GM21528 (cell line): ENCODE measurements around the gene SEPTIN11.
A peak's percentile ranks its signal among the peaks of the same experiment; 100 is the strongest.

Source experiments
- ATAC-seq: cut with Tn5 transposase; IDR thresholded peaks from one replicate; pipeline ENCODE4 v1.9.1; 2021; ENCODE audit warnings: mild to moderate bottlenecking, moderate library complexity; ENCODE audit not compliant: unreplicated experiment, low FRiP score

SEPTIN11 gene

DNA sequence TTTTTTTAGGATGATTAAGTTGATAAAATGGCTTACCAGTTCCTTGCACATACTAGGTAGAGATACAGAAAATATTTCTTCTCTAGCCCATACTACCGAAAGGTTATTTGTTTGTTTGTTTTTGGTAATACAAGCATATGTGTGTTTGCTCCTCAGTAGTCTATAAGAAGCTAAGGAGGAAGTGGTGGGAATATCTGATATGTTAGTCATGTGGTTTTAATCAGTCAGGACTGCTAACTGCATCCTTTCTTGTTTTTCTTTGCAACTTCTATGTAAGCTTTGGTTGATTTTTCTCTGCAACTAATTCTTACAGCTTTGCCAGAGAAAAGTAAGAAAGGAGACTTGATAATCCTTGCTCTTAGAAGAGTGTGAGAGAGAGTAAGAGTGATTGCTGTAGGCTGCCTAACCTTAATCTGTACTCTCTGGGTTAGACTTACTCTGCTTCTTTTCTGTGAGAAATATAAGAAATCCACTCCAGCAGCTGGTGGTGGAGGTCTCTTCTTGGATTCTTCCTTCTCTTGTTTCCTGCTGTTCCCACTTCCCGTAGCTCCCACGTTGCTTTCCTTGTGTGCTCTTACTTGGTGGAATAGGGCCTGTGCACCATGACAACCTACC lies 28.3 kb downstream of the SEPTIN11 start:
- ATAC-seq, result no peak

DNA sequence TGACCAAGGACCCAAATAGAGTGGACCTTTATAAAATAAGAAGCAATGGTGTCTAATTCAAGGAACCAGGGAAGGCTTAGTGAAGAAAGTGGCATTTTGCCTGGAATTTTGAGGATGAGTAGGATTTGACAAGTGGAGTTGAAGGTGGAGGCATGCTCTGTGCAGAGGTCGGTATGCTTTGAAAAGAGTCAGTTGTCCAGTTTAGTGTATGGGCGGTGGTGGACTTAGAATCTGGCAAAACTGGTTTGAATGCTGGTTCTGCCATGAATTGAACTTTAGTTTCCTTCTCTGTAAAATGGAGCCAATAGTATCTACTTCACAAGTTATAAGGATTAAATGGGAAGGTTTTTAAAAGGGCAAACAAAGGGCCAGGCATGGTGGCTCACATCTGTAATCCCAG lies 29.7 kb downstream of the SEPTIN11 start:
- ATAC-seq, result no peak

DNA sequence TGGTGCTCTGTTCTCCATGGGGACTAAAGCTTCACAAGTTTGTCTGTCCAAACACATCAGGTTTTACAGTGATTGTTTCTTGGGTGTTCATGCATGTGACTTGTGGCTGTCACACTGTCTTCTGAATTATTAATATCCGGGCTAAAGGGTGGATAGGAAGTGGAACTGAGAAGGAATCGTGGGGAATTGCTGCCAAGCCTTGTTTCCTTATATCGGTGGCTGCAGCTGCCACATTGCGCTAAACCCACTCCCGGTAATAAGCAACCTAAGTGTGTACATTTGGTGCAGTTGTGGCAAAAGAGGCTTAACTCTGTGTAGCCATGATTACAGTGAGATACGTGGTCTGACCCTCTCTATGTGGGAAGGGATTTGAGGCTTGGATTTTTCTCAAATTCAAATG lies 30.7 kb downstream of the SEPTIN11 start:
- ATAC-seq, result no peak

DNA sequence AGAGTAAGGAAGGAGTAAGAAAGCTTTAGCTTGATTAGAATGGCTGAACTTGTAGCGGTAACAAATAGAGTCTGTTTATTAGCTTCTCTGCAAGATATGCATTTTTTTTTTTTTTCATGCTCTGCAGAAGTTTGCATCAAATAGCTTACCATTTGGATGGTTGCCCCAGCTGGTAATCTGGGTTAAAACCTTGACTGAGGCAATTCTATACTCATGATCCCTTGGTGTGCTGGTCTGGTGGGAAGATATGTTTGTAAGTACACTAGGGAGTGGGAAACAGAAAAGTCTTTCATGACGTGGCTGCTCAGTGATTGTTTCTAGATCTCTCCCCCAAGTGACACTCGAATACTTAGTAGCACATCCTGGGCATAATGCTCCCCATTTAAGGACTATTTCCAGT lies 32.1 kb downstream of the SEPTIN11 start:
- no peak for ATAC-seq

DNA sequence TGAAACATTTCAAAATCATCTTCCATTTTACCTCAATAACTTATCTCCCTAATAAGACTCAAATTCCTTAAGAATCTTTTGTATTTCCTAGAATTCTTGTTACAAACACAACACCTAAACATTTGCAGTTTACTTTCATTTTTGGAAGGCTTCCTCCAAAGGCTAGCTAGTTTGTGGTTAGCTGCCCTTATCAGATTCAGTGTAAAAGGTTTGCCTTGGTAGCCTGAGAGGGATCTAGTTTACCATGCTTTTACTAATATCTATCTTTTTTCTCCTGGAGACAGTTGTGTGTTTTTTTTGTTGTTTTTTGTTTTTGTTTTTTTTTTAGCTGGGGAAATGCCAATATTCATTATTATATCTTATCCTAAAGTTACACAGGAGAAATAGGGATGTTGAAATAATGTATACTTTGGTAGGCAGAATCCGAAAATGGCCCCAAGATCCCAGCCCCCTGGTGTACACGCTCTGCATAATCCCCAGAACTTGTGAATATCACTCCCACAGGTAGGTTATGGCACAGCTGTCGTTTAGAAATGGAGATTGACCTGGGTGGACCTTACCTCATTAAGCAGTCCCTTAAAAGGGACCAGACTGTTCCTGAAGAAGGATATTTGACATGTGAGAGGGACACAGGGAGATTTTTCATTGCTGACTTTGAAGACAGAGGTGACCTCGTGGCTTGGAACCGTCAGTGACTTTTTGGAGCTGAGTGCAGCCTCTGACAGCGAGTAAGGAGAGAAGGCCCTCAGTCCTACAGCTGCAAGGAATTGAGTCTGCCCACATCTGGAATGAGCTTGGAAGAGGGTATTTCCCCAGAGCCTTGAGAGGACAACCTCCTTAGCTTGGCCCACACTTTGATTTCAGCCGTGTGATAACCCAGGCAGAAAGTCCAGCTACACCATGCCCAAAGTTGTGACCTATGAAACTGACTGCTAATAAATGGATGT lies 33.4 kb downstream of the SEPTIN11 start:
- ATAC-seq, result no peak

DNA sequence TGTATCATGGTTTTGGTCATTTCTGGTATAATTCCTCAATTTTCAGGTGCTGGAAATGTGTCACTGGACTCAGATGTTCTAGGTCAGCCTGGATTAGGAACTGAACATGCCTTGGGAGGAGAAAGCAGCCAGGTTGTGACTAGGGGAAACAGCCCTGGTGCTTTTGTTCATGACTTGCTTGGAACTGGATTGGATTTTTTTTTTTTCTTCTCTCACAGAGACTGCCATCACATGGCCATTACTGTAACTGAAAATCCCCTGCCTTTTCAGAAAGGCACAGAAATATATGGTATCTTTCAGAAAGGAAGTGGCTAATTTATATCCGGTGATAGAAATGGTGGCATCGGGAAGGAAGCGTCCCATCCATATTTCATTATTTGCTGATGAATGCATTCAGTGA lies 34.6 kb downstream of the SEPTIN11 start:
- peak; percentile 56 for ATAC-seq

DNA sequence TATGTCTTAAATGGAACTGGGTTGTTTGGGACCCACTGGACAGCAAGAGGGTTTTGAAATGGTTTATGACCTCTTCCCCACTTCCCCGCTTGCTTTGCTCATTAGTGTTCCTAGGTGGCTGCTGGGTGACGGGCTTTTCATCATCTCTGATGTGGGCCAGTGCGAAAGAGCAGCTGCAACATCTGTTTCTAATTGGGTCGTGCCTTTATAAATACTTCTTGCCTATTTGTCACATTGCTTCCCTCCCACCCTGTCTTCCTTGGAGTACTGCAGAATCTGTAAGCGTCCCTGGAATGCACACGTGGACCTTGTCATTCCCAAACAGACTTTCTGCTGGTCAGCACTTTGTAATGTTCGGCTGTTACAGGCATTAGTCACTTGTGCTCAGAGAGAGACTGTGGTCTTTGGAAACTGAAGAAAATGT lies 35.2 kb downstream of the SEPTIN11 start:
- no peak for ATAC-seq

DNA sequence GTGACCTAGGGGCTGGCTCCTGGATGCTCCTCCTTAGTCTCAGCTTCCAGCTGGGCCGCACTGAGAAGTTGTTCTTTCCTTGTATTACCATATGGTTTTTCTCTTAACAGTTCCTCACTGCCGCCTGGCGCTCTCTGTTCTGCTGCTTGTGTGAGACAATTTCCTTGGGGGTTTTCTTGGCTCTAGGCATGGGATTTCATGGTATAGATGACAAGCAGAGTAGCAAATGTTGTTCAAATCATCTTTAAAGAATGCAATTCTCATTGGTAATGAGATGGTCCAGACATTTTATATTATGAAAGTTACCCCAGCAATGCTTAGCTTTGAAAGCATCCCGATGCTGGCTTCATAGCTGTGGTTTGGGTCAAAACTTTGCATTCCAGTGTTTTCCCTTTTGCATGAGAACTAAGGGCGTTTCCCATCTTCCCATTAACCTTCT lies 37.6 kb downstream of the SEPTIN11 start:
- ATAC-seq, result no peak

DNA sequence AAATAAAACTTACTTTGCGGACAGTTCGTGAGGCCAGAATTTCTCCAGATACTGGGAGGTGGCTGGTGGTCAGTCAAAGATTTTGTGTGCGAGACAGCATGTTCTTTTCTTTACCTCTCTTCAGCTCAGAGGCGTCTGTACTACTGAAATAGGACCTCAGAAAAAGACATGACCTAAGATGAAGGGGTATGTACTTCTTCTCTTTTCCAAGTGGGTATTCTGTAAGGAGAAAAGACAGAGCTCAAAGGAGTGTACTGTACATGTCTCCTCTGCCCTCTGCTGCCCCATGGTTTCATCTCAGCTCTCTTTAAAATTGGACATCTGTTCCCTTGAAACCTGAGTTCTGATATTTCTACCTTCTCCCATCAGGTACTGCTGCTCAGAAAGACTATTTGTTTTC lies 38.1 kb downstream of the SEPTIN11 start:
- ATAC-seq, result no peak

DNA sequence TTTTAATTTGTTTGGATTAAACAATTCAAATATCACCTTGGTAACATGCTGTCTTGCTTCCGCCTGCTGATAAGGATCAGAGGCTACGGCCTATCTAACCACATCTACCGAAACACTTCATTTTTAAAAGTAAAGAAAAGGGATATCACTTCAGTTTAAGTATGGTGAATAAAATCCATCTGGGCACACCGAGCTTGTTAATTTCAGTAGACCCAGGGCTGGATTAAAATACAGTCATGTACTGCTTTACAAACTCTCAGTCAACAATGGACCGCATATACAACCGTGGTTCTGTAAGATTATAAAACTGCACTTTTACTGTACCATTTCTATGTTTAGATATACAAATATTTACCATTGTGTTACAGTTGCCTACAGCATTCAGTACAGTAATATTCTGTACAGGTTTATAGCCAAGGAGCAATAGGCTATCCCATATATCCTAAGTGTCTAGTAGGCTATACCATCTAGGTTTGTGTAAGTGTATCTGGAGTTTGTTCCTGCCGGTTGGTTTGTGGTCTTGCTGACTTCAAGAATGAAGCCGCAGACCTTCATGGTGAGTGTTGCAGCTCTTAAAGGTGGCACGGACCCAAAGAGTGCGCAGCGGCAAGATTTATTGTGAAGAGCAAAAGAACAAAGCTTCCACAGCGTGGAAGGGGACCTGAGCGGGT lies 40.0 kb downstream of the SEPTIN11 start:
- ATAC-seq, result no peak

DNA sequence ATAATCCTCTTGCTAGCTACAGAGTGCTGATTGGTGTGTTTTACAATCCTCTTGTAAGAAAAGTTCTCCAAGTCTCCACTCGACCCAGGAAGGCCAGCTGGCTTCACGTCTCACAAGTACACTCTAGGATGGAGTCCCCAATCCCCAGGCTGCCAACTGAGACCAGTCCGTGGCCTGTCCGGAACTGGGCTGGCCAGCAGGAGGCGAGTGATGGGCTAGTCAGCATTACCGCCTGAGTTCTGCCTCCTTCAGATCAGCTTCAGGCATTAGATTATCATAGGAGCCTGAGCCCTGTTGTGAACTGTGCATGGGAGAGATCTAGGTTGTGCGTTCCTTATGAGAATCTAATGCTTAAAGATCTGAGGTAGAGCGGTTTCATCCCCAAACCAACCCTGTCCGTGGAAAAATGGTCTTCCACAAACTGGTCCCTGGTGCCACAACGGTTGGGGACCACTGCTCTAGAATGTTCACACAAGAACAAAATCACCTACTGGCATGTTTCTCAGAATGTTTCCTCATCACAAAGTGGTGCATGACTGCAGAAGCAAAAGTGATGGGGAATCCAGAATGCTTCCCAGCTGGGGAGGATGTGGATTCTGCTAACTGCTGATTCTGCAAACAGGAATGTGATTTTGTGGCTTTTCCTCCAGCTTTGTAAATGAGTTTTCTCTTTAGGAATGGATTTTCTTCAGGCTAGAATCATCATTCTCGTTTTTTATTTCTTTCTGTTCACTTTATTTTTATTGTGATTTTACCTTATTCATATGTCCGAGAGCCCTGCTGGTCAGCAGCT lies 40.9 kb downstream of the SEPTIN11 start:
- ATAC-seq, result no peak

DNA sequence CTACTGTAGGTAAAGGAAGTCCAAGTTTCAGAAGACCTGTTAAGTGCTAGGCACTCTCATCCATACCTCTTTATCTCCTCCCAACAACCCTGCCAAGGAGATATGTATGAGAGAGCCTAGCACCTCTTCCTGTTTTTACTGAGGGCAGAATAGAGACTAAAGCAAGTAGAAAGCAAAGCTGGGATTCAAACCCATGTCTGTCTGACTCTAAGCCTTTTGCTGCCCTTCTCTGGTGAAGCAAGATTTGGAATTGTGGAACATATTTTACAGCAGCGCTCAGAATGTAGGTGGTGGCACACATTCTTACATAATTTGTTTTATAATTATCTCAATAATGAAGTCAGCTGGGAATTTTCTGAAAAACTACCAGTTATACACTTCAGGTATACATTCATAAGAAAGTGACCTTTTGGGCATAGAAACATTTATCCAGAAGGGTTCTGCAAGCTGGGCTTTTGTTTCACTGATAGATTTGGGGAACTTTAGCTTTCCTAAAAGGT lies 41.7 kb downstream of the SEPTIN11 start:
- no peak for ATAC-seq

DNA sequence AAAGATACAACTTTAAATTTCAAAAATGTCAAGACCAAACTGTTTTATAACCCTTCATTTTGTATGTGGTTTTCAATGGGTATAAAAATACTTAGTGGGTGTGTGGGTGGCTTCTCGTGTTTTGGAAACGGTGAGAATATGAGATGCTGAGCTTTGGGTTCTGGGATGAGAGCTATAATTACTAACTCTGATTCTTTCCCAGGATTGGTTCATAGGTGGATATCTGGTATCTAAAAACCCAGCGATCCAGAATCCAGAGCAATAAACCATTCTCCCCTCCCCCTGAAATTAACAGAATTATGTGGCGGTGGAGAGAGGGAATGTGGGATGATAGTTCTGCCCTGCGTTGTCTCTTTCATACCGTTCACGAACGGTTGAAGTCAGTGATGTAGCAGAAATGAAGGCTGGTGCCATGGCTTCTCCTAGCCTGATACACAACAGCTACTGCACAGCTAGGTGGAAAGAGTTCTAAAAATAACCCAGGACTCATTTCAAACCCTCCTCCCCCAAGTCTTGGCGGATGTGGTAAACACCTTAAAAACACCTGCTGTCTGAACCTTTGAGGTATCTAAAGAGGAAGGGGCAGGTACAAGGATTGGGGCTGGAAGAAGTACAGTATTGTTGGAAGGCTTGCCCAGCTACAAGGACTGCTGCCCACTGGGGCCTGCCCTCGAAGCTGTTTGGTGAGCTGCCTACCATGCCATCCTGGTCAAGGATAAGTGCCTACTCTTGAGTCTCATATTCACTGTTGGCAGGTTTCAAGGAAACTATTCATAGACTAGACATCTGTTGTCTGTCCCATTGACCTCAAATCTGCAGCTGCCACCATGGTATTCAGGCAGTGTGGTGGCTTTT lies 44.5 kb downstream of the SEPTIN11 start:
- ATAC-seq, result peak; percentile 70

DNA sequence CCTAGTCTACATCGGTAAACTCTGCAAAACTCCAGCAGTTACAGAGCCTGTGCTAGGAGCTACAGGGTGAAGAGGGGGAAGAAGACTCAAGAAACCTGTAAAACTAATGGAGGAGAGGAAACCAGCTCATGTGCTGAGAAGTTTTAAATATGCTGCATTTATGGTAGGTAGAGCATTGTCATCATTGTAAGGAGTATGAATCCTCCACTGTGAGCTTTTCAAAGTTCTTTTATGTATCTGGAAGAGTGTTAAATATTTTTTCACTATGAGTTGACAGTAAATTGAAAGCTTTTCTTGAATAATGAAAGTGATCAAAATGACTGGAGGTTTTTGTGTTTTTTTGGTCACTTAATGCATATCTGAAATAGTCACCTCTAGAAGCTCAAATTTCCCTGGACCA lies 46.2 kb downstream of the SEPTIN11 start:
- no peak for ATAC-seq

DNA sequence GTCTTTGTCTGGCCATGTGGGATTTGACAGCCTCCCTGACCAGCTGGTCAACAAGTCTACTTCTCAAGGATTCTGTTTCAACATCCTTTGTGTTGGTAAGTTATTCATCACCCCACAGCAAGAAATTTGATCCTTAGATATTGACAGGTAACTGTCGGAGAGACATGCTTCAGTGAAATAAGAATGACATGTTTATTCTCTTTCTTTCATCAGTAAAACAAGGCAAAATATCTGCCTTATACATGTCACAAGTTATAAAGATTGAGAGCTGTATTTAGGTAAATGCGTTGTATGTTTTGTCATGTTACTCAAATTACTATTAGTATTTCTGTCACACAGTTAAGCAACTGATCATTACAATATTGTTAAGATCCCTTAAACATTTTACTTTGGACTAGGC lies 46.9 kb downstream of the SEPTIN11 start:
- no peak for ATAC-seq

DNA sequence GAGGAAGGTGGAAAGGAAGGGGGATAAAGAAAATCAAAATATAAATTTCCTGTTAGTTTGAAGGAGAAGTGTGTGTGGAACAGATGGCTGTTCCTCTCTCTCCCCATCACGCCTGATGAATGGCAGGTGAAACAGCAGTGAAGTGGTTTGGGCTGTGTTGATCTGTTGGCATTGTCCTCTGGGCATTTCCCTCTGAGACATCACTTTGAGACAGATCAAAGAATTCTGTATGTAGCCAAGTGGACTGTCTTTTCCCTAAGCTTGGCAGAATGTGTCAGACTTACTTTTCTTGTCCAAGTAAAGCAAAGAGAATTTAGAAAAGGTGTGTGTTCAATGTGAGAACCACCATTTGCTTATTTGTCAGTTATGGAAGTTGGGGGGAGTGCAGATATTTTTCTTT lies 47.5 kb downstream of the SEPTIN11 start:
- ATAC-seq, result no peak

DNA sequence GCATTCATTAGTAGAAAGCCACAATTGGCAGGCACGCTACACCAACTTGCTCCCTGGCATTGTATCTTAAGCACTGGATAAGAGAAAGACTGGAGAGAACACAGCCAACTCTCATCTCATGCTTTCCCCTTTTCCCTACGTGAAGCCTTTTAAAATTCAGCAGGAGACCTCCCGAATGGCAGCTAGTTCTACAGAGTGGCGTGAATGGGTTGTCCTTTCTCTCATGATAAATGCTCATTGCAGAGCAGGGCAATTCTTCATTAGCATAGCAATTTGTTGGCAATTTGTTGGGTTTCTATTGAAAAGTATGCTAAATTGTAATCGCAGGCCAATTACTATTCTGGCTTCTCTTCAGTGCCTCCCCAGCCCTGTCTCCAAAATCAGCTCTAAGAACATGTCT lies 48.0 kb downstream of the SEPTIN11 start:
- ATAC-seq, result no peak

DNA sequence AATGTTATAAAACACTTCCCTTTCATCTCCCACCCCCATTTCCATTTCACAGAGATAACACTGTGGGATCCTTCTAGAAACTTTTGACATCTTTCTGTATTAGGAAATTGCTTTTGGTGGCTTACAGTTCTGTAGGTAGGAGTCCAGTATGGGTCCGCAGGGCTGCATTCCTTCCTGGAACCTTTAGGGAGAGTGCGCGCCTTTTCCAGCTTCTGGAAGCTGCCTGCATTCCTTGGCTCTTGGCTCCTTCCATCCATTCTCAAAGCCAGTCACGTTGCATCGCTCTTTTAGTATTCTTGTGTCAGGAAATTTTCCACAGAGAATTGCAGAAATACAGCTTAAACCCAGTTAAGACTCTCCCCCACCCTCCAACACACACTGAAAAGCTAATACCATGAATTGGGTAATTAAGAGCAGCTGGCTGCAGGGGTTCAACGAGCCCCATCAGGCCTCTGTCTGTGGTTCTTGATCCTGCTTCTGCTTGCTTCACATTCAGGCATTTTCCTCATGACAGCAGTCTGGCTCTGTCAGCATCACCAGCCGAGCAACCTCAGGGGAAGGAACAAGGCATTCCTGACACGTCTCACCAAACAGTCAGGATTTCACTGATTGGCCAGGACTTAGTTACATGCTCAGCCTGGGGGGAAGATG lies 48.8 kb downstream of the SEPTIN11 start:
- no peak for ATAC-seq
